ENCODE data around the gene UBL7. TPM values are rescaled to one million over a fixed set of nuclear protein-coding genes. Genes with fewer than 3 reads are reported as not detected.

UBL7 gene
- total and polyA plus RNA-seq, 8 donors, result 2.0 to 131 (median 35.8) TPM

GRCh38 chr15:74419432-74419831, 41.5 kb downstream of the UBL7 start:
- Histone ChIP-seq H3K36me3 (peaks cover 2 to 33% (median 7%) of the 10 kb centered on the region in 4 donors), H3K9me3 (no peaks in the 10 kb centered on the region), H3K27ac (no peak overlapping the region), H3K4me1 (peaks cover 0 to 24% (median 1%) of the 10 kb centered on the region in 4 donors), H3K27me3 (no peaks in the 10 kb centered on the region), H3K4me3 (no peak overlapping the region)
- intact Hi-C loops (cut with DNase I; ENCODE audit: low total_unique reads), result no loop called here
- no peak for DNase-seq
- 91 to 97% (median 96%) methylated on average over 3 to 4 of the region's 4 CpGs for WGBS, 5 donors
- TF ChIP-seq CTCF (IDR thresholded peaks at IDR 0.05) (no peak), POLR2A (IDR thresholded peaks at IDR 0.05) (no peak), POLR2AphosphoS5 (IDR thresholded peaks at IDR 0.05) (no peak), EP300 (IDR thresholded peaks at IDR 0.05) (no peak)

GRCh38 chr15:74418575-74419338, 42.2 kb downstream of the UBL7 start:
- H3K4me3 ChIP-seq, result no peak overlapping the region
- WGBS, 5 donors, result 65 to 78% (median 69%) methylated on average over 9 to 16 of the region's 16 CpGs
- DNase-seq, result no peak
- H3K27ac ChIP-seq, result no peak overlapping the region
- peaks cover 0 to 21% (median 1%) of the 10 kb centered on the region in 4 donors for H3K4me1 ChIP-seq
- TF ChIP-seq CTCF (IDR thresholded peaks at IDR 0.05) (no peak), EP300 (IDR thresholded peaks at IDR 0.05) (no peak), POLR2AphosphoS5 (IDR thresholded peaks at IDR 0.05) (no peak), POLR2A (IDR thresholded peaks at IDR 0.05) (no peak)
- H3K9me3 ChIP-seq, result no peaks in the 10 kb centered on the region
- no peaks in the 10 kb centered on the region for H3K27me3 ChIP-seq
- intact Hi-C loops (cut with DNase I; ENCODE audit: low total_unique reads), result no loop called here
- peaks cover 3 to 37% (median 7%) of the 10 kb centered on the region in 4 donors for H3K36me3 ChIP-seq

GRCh38 chr15:74417670-74418069, 43.3 kb downstream of the UBL7 start:
- 79 to 98% (median 97%) methylated on average over 6 to 9 of the region's 9 CpGs for WGBS, 5 donors
- intact Hi-C loops (cut with DNase I; ENCODE audit: low total_unique reads), result no loop called here
- Histone ChIP-seq H3K27ac (no peak overlapping the region), H3K36me3 (peaks cover 3 to 43% (median 9%) of the 10 kb centered on the region in 4 donors), H3K27me3 (no peaks in the 10 kb centered on the region), H3K9me3 (no peaks in the 10 kb centered on the region), H3K4me3 (no peak overlapping the region), H3K4me1 (peaks cover 0 to 18% (median 1%) of the 10 kb centered on the region in 4 donors)
- TF ChIP-seq POLR2A (IDR thresholded peaks at IDR 0.05), result no peak
- TF ChIP-seq CTCF (IDR thresholded peaks at IDR 0.05), result no peak
- no peak for TF ChIP-seq POLR2AphosphoS5 (IDR thresholded peaks at IDR 0.05)
- TF ChIP-seq EP300 (IDR thresholded peaks at IDR 0.05), result no peak
- no peak for DNase-seq

GRCh38 chr15:74417225-74417624, 43.7 kb downstream of the UBL7 start:
- peaks cover 0 to 18% (median 1%) of the 10 kb centered on the region in 4 donors for H3K4me1 ChIP-seq
- no peaks in the 10 kb centered on the region for H3K27me3 ChIP-seq
- intact Hi-C loops (cut with DNase I; ENCODE audit: low total_unique reads), result no loop called here
- no peak for DNase-seq
- WGBS, 5 donors, result 83 to 86% (median 84%) methylated on average over 13 of the region's 13 CpGs
- TF ChIP-seq CTCF (IDR thresholded peaks at IDR 0.05) (no peak), POLR2A (IDR thresholded peaks at IDR 0.05) (no peak), EP300 (IDR thresholded peaks at IDR 0.05) (no peak), POLR2AphosphoS5 (IDR thresholded peaks at IDR 0.05) (no peak)
- H3K27ac ChIP-seq, result no peak overlapping the region
- no peaks in the 10 kb centered on the region for H3K9me3 ChIP-seq
- H3K36me3 ChIP-seq, result peaks cover 3 to 43% (median 9%) of the 10 kb centered on the region in 4 donors
- H3K4me3 ChIP-seq, result no peak overlapping the region
